Measurements from ENCODE around the gene INSYN2B. TPM values are rescaled to one million over a fixed set of nuclear protein-coding genes. Genes with fewer than 3 reads are reported as not detected.

The INSYN2B gene
- total RNA-seq, 1 experiment from 2014 or later: not detected

DNA sequence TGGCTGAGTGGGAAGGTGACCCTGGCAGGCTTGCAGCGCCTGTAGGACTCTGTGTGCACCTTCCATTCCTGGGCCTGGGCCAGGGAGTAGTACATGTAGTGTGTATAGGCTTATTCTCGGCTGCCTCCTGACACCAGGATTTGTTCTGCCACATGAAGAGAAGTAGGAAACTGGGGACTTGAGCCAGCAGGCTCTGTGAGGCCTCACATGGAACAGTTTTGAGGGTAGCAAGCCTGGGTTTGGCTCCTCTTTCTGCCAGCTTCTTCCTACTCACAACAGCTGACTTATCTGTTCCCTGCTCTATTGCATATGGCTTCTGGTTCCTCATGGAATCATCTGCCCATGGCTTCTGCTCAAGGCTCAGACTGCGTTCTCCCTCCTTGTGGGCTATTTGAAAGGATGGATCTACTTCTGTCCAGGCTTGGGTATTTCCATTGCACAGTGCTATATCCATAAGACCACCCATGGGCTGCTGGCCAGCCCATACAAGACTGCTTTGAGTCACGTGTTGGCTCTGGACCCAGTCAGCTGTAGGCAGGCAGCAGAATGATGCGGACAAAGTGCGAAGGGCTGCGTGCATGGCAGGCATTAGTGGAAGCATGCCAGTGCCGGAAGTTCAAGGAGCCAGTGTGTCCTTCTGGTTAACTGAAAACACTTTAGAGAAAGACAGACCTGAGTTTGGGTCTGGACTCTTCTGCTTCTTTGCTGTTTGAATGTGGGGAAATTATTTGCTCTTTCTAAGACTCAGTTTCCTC lies 11.0 kb upstream of the INSYN2B start:
- peaks cover 74% of the 10 kb centered on the region for H3K27me3 ChIP-seq (ENCODE audit: insufficient read depth, low read length)
- H2AFZ ChIP-seq (ENCODE audit: low read depth, low read length, poor library complexity, severe bottlenecking): no peak overlapping the region
- no peak overlapping the region for H3K27ac ChIP-seq (ENCODE audit: low read depth, low read length)
- intact Hi-C loops (cut with micrococcal nuclease): no loop called here
- H3K9ac ChIP-seq (ENCODE audit: low read length): no peak overlapping the region
- ChIA-PET RAD21 (ENCODE audit: low non-redundant PET in 1 of 2, low total read pairs in 2 of 2, uncharacterized antibody in 2 of 2, unreplicated experiment in 2 of 2) (no interaction called here), POLR2A (no interaction called here), CTCF (no interaction called here)
- H3K9me2 ChIP-seq (ENCODE audit: insufficient read depth): no peaks in the 10 kb centered on the region
- H3K9me3 ChIP-seq (ENCODE audit: control insufficient read depth in 1 of 2, insufficient read depth in 1 of 2, low read depth in 1 of 2, low read length in 2 of 2): no peaks in the 10 kb centered on the region
- no peaks in the 10 kb centered on the region for H3K36me3 ChIP-seq (ENCODE audit: control insufficient read depth in 1 of 2, insufficient read depth in 2 of 2, low read length in 2 of 2)
- H3K4me1 ChIP-seq (ENCODE audit: control insufficient read depth in 1 of 2, insufficient read depth in 2 of 2, low read length in 2 of 2): no peaks in the 10 kb centered on the region
- ATAC-seq (no peak), DNase-seq (ENCODE audit: low read depth, low spot score) (no peak)
- BruUV-seq (replicated peaks): no TSS peak
- H3K4me2 ChIP-seq (ENCODE audit: low read length): no peak overlapping the region
- no peaks in the 10 kb centered on the region for H3K79me2 ChIP-seq (ENCODE audit: insufficient read depth, low read length)
- H4K20me1 ChIP-seq (ENCODE audit: insufficient read depth): no peaks in the 10 kb centered on the region
- no peak overlapping the region for H3K4me3 ChIP-seq (replicated peaks in 1 of 2; ENCODE audit: low read depth in 1 of 2, low read length in 2 of 2)
- TF ChIP-seq, protein P1, sequence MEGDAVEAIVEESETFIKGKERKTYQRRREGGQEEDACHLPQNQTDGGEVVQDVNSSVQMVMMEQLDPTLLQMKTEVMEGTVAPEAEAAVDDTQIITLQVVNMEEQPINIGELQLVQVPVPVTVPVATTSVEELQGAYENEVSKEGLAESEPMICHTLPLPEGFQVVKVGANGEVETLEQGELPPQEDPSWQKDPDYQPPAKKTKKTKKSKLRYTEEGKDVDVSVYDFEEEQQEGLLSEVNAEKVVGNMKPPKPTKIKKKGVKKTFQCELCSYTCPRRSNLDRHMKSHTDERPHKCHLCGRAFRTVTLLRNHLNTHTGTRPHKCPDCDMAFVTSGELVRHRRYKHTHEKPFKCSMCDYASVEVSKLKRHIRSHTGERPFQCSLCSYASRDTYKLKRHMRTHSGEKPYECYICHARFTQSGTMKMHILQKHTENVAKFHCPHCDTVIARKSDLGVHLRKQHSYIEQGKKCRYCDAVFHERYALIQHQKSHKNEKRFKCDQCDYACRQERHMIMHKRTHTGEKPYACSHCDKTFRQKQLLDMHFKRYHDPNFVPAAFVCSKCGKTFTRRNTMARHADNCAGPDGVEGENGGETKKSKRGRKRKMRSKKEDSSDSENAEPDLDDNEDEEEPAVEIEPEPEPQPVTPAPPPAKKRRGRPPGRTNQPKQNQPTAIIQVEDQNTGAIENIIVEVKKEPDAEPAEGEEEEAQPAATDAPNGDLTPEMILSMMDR (IDR thresholded peaks at IDR 0.05 in 2 of 3, conservative IDR thresholded peaks at IDR 0.05 in 1 of 3; ENCODE audit: borderline replicate concordance in 1 of 3, insufficient read depth in 1 of 3, low read depth in 2 of 3, low read length in 2 of 3): no peak
- TF ChIP-seq EZH2 (IDR thresholded peaks at IDR 0.05) (no peak), SP1 (IDR thresholded peaks at IDR 0.05; ENCODE audit: low read depth) (no peak), SRF (IDR thresholded peaks at IDR 0.05; ENCODE audit: low read depth) (no peak), ZNF274 (IDR thresholded peaks at IDR 0.05; ENCODE audit: low read depth, low read length) (no peak), ZFX (IDR thresholded peaks at IDR 0.05) (no peak), EZH2phosphoT487 (IDR thresholded peaks at IDR 0.05; ENCODE audit: borderline replicate concordance) (no peak), ZBTB33 (IDR thresholded peaks at IDR 0.05; ENCODE audit: extremely low read depth, insufficient replicate concordance, low read length) (no peak), TCF7L2 (IDR thresholded peaks at IDR 0.05; ENCODE audit: borderline replicate concordance, extremely low read depth, insufficient read depth, insufficient read length) (no peak), CBX3 (IDR thresholded peaks at IDR 0.05; ENCODE audit: low read depth) (no peak), POLR2AphosphoS5 (IDR thresholded peaks at IDR 0.05; ENCODE audit: low read depth, low read length) (no peak)
- TF ChIP-seq, protein P2, sequence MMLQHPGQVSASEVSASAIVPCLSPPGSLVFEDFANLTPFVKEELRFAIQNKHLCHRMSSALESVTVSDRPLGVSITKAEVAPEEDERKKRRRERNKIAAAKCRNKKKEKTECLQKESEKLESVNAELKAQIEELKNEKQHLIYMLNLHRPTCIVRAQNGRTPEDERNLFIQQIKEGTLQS (IDR thresholded peaks at IDR 0.05): no peak
- TF ChIP-seq, protein P3, sequence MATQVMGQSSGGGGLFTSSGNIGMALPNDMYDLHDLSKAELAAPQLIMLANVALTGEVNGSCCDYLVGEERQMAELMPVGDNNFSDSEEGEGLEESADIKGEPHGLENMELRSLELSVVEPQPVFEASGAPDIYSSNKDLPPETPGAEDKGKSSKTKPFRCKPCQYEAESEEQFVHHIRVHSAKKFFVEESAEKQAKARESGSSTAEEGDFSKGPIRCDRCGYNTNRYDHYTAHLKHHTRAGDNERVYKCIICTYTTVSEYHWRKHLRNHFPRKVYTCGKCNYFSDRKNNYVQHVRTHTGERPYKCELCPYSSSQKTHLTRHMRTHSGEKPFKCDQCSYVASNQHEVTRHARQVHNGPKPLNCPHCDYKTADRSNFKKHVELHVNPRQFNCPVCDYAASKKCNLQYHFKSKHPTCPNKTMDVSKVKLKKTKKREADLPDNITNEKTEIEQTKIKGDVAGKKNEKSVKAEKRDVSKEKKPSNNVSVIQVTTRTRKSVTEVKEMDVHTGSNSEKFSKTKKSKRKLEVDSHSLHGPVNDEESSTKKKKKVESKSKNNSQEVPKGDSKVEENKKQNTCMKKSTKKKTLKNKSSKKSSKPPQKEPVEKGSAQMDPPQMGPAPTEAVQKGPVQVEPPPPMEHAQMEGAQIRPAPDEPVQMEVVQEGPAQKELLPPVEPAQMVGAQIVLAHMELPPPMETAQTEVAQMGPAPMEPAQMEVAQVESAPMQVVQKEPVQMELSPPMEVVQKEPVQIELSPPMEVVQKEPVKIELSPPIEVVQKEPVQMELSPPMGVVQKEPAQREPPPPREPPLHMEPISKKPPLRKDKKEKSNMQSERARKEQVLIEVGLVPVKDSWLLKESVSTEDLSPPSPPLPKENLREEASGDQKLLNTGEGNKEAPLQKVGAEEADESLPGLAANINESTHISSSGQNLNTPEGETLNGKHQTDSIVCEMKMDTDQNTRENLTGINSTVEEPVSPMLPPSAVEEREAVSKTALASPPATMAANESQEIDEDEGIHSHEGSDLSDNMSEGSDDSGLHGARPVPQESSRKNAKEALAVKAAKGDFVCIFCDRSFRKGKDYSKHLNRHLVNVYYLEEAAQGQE (IDR thresholded peaks at IDR 0.05; ENCODE audit: low read depth): no peak
